NCI-H146 treated with DMSO at 0.1 percent for 48 hours (cell line): Measurements from ENCODE around the gene PIK3C3.

Experiments
- DNase-seq: peaks from one replicate; lab custom pipeline; 2025; ENCODE audit not compliant: unreplicated experiment; lab: John Stamatoyannopoulos, UW

The PIK3C3 gene

GRCh38 chr18:41954827-41955613 lies at the start of gene PIK3C3:
Gene PIK3C3, plus strand, starts transcription at chr18:41955234. Its CDS starts 58 bp downstream, at chr18:41955292.
- DNase-seq: peak; percentile 99

- DNase-seq: no peak
These were observed 49.1 kb upstream of the PIK3C3 start for GRCh38 chr18:41905786-41906527.

GRCh38 chr18:41906528-41907146 lies 48.4 kb upstream of the PIK3C3 start:
- peak; percentile 75 for DNase-seq

GRCh38 chr18:41917181-41917580 lies 37.9 kb upstream of the PIK3C3 start:
- no peak for DNase-seq

- no peak for DNase-seq
These were observed 33.3 kb upstream of the PIK3C3 start for GRCh38 chr18:41921770-41922169.

- DNase-seq: no peak
These were observed 32.9 kb upstream of the PIK3C3 start for GRCh38 chr18:41922176-41922575.

- DNase-seq: peak; percentile 74
These were observed 32.2 kb upstream of the PIK3C3 start for GRCh38 chr18:41922841-41923240.

- no peak for DNase-seq
These were observed 31.6 kb upstream of the PIK3C3 start for GRCh38 chr18:41923446-41923845.

- DNase-seq: no peak
These were observed 26.5 kb upstream of the PIK3C3 start for GRCh38 chr18:41928581-41928980.

GRCh38 chr18:41932899-41933298 lies 22.1 kb upstream of the PIK3C3 start:
- no peak for DNase-seq

- DNase-seq: no peak
These were observed 21.3 kb upstream of the PIK3C3 start for GRCh38 chr18:41933778-41934177.

- no peak for DNase-seq
These were observed 18.4 kb upstream of the PIK3C3 start for GRCh38 chr18:41936471-41937134.

GRCh38 chr18:41938445-41938844 lies 16.6 kb upstream of the PIK3C3 start:
- no peak for DNase-seq

GRCh38 chr18:41939326-41939725 lies 15.7 kb upstream of the PIK3C3 start:
- no peak for DNase-seq

- DNase-seq: no peak
These were observed 14.4 kb upstream of the PIK3C3 start for GRCh38 chr18:41940506-41941215.

GRCh38 chr18:41942254-41942653 lies 12.8 kb upstream of the PIK3C3 start:
- no peak for DNase-seq

GRCh38 chr18:41948544-41949110 lies 6.4 kb upstream of the PIK3C3 start:
- DNase-seq: no peak

- DNase-seq: no peak
These were observed 5.7 kb upstream of the PIK3C3 start for GRCh38 chr18:41949206-41949920.

- DNase-seq: peak; percentile 49
These were observed 654 bp downstream of the PIK3C3 start for GRCh38 chr18:41955688-41956087.

- no peak for DNase-seq
These were observed 4.0 kb downstream of the PIK3C3 start for GRCh38 chr18:41959045-41959444.
